ENCODE results near the gene DDX1.
"Not testable (repeated sequence)": the region's sequence is repeated elsewhere in the genome, so short reads cannot be mapped to it uniquely, and the experiment has no call there.

The DDX1 gene

DNA sequence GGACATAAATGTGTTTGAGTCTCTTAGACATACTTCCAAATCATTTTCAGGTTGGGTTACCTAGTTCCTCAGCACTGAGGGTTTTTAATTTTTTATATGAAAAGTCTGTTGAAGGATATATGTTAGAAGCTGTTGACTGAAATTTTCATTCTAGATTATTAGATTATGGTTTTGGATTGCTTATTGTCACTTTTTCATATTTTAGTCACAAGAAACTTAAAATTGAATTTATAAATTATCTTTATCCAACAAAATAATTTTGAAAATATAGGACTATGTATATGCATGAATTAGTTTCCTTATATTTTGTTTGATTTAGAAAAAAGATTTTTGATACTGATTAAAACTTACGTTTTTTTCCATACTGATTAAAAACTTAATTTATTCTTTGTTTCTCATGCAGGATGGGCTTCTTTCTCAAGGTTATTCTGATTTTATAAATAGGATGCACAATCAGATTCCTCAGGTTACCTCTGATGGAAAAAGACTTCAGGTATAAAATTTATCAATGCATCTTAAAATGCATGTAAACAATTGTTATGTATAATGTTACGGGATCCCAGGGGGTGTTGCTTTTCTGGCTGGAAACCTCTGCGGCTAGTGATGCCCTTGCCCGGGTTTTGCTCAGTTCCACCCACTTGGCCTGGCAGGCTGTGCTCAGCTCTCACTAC is 26.2 kb downstream of the DDX1 start:
- no peak overlapping the region for H3K4me3 ChIP-seq (ENCODE audit: low read depth, low read length)
- TF ChIP-seq, protein P1, sequence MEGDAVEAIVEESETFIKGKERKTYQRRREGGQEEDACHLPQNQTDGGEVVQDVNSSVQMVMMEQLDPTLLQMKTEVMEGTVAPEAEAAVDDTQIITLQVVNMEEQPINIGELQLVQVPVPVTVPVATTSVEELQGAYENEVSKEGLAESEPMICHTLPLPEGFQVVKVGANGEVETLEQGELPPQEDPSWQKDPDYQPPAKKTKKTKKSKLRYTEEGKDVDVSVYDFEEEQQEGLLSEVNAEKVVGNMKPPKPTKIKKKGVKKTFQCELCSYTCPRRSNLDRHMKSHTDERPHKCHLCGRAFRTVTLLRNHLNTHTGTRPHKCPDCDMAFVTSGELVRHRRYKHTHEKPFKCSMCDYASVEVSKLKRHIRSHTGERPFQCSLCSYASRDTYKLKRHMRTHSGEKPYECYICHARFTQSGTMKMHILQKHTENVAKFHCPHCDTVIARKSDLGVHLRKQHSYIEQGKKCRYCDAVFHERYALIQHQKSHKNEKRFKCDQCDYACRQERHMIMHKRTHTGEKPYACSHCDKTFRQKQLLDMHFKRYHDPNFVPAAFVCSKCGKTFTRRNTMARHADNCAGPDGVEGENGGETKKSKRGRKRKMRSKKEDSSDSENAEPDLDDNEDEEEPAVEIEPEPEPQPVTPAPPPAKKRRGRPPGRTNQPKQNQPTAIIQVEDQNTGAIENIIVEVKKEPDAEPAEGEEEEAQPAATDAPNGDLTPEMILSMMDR (IDR thresholded peaks at IDR 0.05; ENCODE audit: borderline replicate concordance, insufficient read depth, low read depth, low read length): no peak

DNA sequence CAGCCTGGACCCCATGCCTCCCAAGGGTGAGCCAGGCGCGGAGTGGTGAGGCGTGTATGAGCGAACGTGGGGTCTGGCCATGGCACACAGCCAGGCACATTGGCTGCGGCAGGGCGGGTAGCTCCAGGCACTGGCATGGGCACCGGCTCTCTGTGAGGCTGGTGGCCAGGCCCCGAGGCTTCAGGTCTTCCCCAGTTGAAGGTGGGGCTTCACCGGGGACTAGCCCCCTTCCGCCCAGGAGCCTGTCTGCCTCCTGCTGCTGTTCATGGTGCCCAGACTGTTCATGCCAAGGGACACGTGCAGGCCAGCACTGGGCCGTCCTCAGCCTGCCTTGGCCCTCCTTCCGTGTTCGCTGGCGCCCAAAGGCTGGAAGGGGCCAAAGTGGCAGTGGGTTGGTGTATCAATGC is 26.8 kb downstream of the DDX1 start:
- TF ChIP-seq, protein P1 (IDR thresholded peaks at IDR 0.05; ENCODE audit: borderline replicate concordance, insufficient read depth, low read depth, low read length): no peak
- no peak overlapping the region for H3K4me3 ChIP-seq (ENCODE audit: low read depth, low read length)

DNA sequence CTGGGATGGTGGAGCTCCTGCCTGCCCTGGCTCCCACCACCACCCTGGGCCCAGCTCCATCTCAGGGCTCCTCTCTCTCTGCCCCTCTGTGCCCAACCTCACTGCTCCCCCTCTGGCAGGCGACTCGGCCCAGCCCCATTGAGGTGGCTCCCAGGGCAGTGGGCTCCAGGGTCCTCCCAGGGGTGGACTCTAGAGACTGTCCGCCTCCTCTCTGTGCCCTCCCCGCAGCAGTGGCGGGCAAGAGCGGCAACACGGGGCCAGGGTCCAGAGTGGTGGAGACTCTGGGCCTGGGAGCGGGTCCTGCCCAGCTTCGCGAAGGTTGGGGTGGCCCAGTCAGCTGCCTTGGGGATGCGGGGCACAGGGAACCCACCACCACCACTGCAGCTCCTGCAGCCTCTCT is 27.4 kb downstream of the DDX1 start:
- TF ChIP-seq, protein P1 (IDR thresholded peaks at IDR 0.05; ENCODE audit: borderline replicate concordance, insufficient read depth, low read depth, low read length): no peak
- no peak overlapping the region for H3K4me3 ChIP-seq (ENCODE audit: low read depth, low read length)

DNA sequence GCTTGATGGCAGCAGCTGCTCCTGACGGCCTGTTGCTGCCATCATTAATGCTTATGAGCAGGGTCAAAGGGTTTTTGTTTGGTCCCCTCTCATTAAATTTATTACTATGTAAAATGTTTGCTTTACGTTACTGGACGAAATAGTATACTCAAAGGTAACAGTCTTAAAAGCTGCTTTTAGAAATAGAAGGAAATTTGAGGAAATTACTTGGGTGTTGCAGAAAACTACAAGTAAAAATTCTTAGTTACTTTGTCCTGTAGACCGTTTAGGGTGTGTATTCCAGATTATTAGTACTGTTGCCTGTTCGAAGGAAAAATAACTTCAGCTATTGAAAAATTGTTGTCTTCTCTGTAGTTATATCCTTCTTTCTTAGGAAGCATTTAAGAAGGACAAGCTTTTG is 27.8 kb downstream of the DDX1 start:
- no peak overlapping the region for H3K4me3 ChIP-seq (ENCODE audit: low read depth, low read length)
- TF ChIP-seq, protein P1 (IDR thresholded peaks at IDR 0.05; ENCODE audit: borderline replicate concordance, insufficient read depth, low read depth, low read length): no peak

DNA sequence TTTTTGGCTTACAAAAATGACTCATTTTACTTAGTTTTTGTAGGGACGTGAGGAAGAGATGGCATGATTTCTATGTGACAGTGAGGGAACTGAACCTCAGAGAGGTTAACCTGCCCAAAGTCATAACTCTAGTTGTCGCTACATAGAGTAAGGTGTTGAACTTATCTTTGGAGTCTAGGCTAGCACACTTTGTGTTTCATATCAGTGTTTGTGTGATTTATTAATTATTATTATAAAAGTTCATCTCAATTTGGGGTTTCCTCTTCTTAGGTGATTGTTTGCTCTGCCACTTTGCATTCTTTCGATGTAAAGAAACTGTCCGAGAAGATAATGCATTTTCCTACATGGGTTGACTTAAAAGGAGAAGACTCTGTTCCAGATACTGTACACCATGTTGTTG is 28.3 kb downstream of the DDX1 start:
- TF ChIP-seq, protein P1 (IDR thresholded peaks at IDR 0.05; ENCODE audit: borderline replicate concordance, insufficient read depth, low read depth, low read length): no peak
- no peak overlapping the region for H3K4me3 ChIP-seq (ENCODE audit: low read depth, low read length)

DNA sequence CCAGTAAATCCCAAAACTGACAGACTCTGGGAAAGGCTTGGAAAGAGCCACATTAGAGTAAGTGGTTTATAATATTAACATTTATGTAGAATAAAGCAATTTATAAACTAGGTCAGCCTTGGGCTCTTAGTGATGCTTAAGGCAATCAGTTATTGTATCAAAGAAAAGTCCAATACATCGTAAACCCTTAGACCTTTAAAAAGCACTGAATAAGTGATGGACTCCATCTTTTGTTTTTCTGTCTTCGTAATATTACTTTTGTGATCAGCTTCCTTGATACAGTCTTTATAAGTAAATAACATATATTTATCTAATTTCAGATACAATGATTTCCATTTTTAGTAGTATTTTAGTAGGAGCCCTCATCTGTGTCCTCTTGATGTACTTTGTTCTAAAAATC is 28.7 kb downstream of the DDX1 start:
- no peak overlapping the region for H3K4me3 ChIP-seq (ENCODE audit: low read depth, low read length)
- TF ChIP-seq, protein P1 (IDR thresholded peaks at IDR 0.05; ENCODE audit: borderline replicate concordance, insufficient read depth, low read depth, low read length): no peak

DNA sequence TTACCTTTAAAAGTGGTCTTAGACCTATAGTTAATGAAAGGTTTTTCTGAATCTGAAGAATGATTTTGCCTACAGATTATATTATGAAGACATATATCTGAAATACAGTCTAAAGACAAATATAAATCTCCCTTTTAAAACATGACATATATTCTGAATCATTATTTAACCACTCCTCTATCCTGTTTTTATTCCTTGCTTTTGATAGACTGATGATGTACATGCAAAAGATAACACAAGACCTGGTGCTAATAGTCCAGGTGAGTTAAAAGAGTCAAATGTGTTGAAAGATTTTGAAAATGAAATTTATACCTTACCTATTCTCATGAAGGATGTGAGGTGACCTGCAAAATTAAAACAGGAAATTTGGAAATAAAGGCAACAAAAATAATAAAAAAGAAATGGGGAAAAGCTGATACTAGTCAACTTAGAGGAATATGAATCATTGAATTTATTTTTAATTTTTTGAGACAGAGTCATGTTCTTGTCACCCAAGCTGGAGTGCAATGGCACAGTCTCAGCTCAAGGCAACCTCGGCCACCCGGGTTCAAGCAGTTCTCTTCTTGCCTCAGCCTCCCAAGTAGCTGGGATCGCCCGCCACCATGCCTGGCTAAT is 29.3 kb downstream of the DDX1 start:
- TF ChIP-seq, protein P1 (IDR thresholded peaks at IDR 0.05; ENCODE audit: borderline replicate concordance, insufficient read depth, low read depth, low read length): no peak
- no peak overlapping the region for H3K4me3 ChIP-seq (ENCODE audit: low read depth, low read length)

DNA sequence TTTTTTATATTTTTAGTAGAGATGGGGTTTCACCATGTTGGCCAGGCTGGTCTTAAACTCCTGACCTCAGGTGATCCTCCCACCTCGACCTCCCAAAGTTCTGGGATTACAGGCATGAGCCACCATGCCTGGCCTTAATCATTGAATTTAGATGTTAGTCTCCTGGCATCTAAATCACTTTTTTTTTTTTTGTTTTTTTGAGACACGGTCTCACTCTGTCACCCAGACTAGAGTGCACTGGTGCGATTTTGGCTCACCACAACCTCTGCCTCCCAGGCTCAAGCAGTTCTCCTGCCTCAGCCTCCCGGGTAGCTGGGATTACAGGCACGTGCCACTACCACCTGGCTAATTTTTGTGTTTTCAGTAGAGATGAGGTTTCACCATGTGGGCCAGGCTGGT is 29.8 kb downstream of the DDX1 start:
- not testable (repeated sequence) for H3K4me3 ChIP-seq (ENCODE audit: low read depth, low read length)
